ENCODE results near the gene ZKSCAN1.

Gene ZKSCAN1

GRCh38 chr7:100013328-100013676, 2.1 kb upstream of the ZKSCAN1 start:
- DNase-seq (ENCODE audit: low spot score) = no peak
- no peak for TF ChIP-seq CTCF (IDR thresholded peaks at IDR 0.05; ENCODE audit: extremely low read depth, insufficient read depth, missing control alignments)
- in situ Hi-C loops (cut with MboI; ENCODE audit: low pct_unique_long_range_greater_than_20kb, low sequenced_read_pairs, unreplicated experiment) = no loop called here

- in situ Hi-C loops (cut with MboI; ENCODE audit: low pct_unique_long_range_greater_than_20kb, low sequenced_read_pairs, unreplicated experiment) = no loop called here
- TF ChIP-seq CTCF (IDR thresholded peaks at IDR 0.05; ENCODE audit: extremely low read depth, insufficient read depth, missing control alignments) = no peak
- DNase-seq (ENCODE audit: low spot score) = no peak
Measured at GRCh38 chr7:100016215-100016901, 962 bp downstream of the ZKSCAN1 start.

GRCh38 chr7:100017300-100017699, 1.9 kb downstream of the ZKSCAN1 start:
- no peak for DNase-seq (ENCODE audit: low spot score)
- in situ Hi-C loops (cut with MboI; ENCODE audit: low pct_unique_long_range_greater_than_20kb, low sequenced_read_pairs, unreplicated experiment) = no loop called here

GRCh38 chr7:100017875-100018274, 2.5 kb downstream of the ZKSCAN1 start:
- in situ Hi-C loops (cut with MboI; ENCODE audit: low pct_unique_long_range_greater_than_20kb, low sequenced_read_pairs, unreplicated experiment) = no loop called here

More at GRCh38 chr7:100017300-100017699, 1.9 kb downstream of the ZKSCAN1 start:
- TF ChIP-seq CTCF (IDR thresholded peaks at IDR 0.05; ENCODE audit: extremely low read depth, insufficient read depth, missing control alignments) = no peak

GRCh38 chr7:100019908-100020307, 4.5 kb downstream of the ZKSCAN1 start:
- in situ Hi-C loops (cut with MboI; ENCODE audit: low pct_unique_long_range_greater_than_20kb, low sequenced_read_pairs, unreplicated experiment) = no loop called here
- DNase-seq (ENCODE audit: low spot score) = no peak
- TF ChIP-seq CTCF (IDR thresholded peaks at IDR 0.05; ENCODE audit: extremely low read depth, insufficient read depth, missing control alignments) = no peak

More at GRCh38 chr7:100017875-100018274, 2.5 kb downstream of the ZKSCAN1 start:
- no peak for DNase-seq (ENCODE audit: low spot score)
- TF ChIP-seq CTCF (IDR thresholded peaks at IDR 0.05; ENCODE audit: extremely low read depth, insufficient read depth, missing control alignments) = no peak

- no peak for DNase-seq (ENCODE audit: low spot score)
- TF ChIP-seq CTCF (IDR thresholded peaks at IDR 0.05; ENCODE audit: extremely low read depth, insufficient read depth, missing control alignments) = no peak
- in situ Hi-C loops (cut with MboI; ENCODE audit: low pct_unique_long_range_greater_than_20kb, low sequenced_read_pairs, unreplicated experiment) = no loop called here
Measured at GRCh38 chr7:100021297-100021696, 5.9 kb downstream of the ZKSCAN1 start.

All from GM13977 (cell line).